ENCODE data around the gene ENO3.
"Not testable (repeated sequence)": the region's sequence is repeated elsewhere in the genome, so short reads cannot be mapped to it uniquely, and the experiment has no call there.

Gene ENO3

DNA sequence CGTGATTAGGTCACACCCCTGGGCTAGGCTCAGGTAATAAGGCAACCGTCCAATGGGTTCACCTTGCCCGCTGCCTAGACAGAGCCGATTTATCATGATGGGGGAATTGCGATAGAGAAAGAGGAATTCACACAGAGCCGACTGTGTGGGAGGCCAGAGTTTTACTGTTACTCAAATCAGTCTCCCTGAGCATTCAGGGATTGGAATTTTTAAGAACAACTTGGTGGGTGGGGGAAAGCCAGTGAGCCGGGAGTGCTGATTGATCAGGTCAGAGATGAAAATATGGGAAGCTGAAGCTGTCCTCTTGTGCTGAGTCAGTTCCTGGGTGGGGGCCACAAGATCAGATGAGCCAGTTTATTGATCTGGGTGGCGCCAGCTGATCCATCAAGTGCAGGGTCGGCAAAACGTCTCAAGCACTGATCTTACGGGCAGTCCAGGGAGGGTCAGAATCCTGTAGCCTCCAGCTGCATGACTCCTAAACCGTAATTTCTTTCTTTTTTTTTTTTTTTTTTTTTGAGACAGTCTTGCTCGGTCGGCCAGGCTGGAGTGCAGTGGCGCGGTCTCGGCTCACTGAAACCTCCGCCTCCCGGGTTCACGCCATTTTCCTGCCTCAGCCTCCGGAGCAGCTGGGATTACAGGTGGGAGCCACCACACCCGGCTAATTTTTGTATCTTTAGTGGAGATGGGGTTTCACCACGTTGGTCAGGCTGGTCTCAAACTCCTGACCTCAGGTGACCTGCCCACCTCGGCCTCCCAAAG lies 24.2 kb upstream of the ENO3 start:
- not testable (repeated sequence) for H3K27me3 Mint-ChIP-seq; H3K4me3 Mint-ChIP-seq; H3K27ac Mint-ChIP-seq; ATAC-seq (replicated peaks); H3K4me1 Mint-ChIP-seq (ENCODE audit: low read depth in 2 of 2); H3K9me3 Mint-ChIP-seq; H3K36me3 Mint-ChIP-seq (ENCODE audit: insufficient read depth); DNase-seq

DNA sequence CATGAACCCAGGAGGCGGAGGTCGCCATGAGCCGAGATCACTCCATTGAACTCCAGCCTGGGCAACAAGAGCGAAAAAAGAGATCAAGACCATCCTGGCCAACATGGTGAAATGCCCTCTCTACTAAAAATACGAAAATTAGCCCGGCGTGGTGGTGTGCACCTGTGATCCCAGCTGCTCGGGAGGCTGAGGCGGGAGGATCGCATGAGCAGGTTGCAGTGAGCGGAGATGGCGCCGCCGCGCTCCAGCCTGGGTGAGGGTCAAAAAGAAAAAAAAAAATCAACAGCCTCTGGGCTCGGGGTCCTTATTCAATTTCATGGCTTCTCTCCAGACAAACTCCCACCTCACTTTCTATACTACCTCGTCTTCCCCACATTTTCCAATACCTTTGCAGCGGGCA lies 22.0 kb upstream of the ENO3 start:
- H3K4me1 Mint-ChIP-seq (ENCODE audit: low read depth in 2 of 2) = peaks cover 9 to 13% of the 10 kb centered on the region in 2 donors
- peaks cover 2% of the 10 kb centered on the region for H3K36me3 Mint-ChIP-seq (ENCODE audit: insufficient read depth)
- ATAC-seq (replicated peaks) (no peak), DNase-seq (no peak)
- H3K27me3 Mint-ChIP-seq = no peaks in the 10 kb centered on the region
- H3K9me3 Mint-ChIP-seq = no peaks in the 10 kb centered on the region
- no peak overlapping the region for H3K4me3 Mint-ChIP-seq
- peak overlapping the region in 1 of 2 donors; percentile 24 for H3K27ac Mint-ChIP-seq

DNA sequence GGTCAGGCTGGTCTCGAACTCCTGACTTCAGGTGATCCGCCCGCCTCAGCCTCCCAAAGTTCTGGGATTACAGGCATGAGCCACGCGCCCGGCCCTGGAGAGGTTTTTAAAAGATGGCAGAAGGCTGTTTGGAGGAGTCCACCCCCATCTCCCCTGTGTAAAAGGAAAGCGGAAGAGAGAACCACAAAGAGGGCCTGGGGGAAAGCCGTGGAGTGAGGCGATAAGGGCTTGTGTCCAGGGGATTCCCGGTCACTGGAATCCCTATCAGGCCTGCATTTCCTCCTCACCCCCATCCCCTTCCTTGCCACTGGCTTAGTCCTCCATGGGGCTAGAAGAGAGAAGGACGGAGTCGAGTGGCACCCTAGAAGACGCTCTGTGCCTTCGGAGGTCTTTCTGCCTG lies 19.0 kb upstream of the ENO3 start, which contains the start of gene GP1BA:
GP1BA (plus strand) TSS at position 315 of the 400 bp plus-strand sequence. CDS start 328 bp downstream, outside the sequence.
- ATAC-seq (replicated peaks) (no peak), DNase-seq (no peak)
- Mint-ChIP-seq H3K27me3 (no peaks in the 10 kb centered on the region), H3K4me1 (ENCODE audit: low read depth in 2 of 2) (peaks cover 24 to 26% of the 10 kb centered on the region in 2 donors), H3K27ac (no peak within 1 kb of the TSS), H3K4me3 (no peak within 1 kb of the TSS), H3K36me3 (ENCODE audit: insufficient read depth) (peaks cover 8% of the 10 kb centered on the region), H3K9me3 (no peaks in the 10 kb centered on the region)

DNA sequence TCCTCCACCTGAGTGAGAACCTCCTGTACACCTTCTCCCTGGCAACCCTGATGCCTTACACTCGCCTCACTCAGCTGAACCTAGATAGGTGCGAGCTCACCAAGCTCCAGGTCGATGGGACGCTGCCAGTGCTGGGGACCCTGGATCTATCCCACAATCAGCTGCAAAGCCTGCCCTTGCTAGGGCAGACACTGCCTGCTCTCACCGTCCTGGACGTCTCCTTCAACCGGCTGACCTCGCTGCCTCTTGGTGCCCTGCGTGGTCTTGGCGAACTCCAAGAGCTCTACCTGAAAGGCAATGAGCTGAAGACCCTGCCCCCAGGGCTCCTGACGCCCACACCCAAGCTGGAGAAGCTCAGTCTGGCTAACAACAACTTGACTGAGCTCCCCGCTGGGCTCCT lies 18.2 kb upstream of the ENO3 start:
- Mint-ChIP-seq H3K36me3 (ENCODE audit: insufficient read depth) (peaks cover 12% of the 10 kb centered on the region), H3K4me3 (no peak overlapping the region), H3K4me1 (ENCODE audit: low read depth in 2 of 2) (peaks cover 24 to 26% of the 10 kb centered on the region in 2 donors), H3K27ac (no peak overlapping the region), H3K9me3 (no peaks in the 10 kb centered on the region), H3K27me3 (no peaks in the 10 kb centered on the region)
- ATAC-seq (replicated peaks) = no peak
- no peak for DNase-seq

DNA sequence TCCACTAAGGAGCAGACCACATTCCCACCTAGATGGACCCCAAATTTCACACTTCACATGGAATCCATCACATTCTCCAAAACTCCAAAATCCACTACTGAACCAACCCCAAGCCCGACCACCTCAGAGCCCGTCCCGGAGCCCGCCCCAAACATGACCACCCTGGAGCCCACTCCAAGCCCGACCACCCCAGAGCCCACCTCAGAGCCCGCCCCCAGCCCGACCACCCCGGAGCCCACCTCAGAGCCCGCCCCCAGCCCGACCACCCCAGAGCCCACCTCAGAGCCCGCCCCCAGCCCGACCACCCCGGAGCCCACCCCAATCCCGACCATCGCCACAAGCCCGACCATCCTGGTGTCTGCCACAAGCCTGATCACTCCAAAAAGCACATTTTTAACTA lies 17.3 kb upstream of the ENO3 start:
- H3K9me3 Mint-ChIP-seq = no peaks in the 10 kb centered on the region
- H3K36me3 Mint-ChIP-seq (ENCODE audit: insufficient read depth) = peaks cover 20% of the 10 kb centered on the region
- no peak for DNase-seq
- no peaks in the 10 kb centered on the region for H3K27me3 Mint-ChIP-seq
- peak overlapping the region; percentile 79 to 92 for H3K27ac Mint-ChIP-seq
- peak overlapping the region; percentile 54 to 71 for H3K4me3 Mint-ChIP-seq
- peaks cover 29 to 32% of the 10 kb centered on the region in 2 donors for H3K4me1 Mint-ChIP-seq (ENCODE audit: low read depth in 2 of 2)
- ATAC-seq (replicated peaks) = no peak

DNA sequence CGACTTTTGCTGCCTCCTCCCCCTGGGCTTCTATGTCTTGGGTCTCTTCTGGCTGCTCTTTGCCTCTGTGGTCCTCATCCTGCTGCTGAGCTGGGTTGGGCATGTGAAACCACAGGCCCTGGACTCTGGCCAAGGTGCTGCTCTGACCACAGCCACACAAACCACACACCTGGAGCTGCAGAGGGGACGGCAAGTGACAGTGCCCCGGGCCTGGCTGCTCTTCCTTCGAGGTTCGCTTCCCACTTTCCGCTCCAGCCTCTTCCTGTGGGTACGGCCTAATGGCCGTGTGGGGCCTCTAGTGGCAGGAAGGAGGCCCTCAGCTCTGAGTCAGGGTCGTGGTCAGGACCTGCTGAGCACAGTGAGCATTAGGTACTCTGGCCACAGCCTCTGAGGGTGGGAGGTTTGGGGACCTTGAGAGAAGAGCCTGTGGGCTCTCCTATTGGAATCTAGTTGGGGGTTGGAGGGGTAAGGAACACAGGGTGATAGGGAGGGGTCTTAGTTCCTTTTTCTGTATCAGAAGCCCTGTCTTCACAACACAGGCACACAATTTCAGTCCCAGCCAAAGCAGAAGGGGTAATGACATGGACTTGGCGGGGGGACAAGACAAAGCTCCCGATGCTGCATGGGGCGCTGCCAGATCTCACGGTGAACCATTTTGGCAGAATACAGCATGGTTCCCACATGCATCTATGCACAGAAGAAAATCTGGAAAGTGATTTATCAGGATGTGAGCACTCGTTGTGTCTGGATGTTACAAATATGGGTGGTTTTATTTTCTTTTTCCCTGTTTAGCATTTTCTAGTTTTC lies 16.5 kb upstream of the ENO3 start:
- Mint-ChIP-seq H3K27me3 (no peaks in the 10 kb centered on the region), H3K4me3 (peak overlapping the region; percentile 54 to 71), H3K36me3 (ENCODE audit: insufficient read depth) (peaks cover 20% of the 10 kb centered on the region), H3K9me3 (no peaks in the 10 kb centered on the region), H3K27ac (peak overlapping the region; percentile 79 to 92), H3K4me1 (ENCODE audit: low read depth in 2 of 2) (peaks cover 36 to 38% of the 10 kb centered on the region in 2 donors)
- peak; percentile 67 for ATAC-seq (replicated peaks)
- DNase-seq = no peak

DNA sequence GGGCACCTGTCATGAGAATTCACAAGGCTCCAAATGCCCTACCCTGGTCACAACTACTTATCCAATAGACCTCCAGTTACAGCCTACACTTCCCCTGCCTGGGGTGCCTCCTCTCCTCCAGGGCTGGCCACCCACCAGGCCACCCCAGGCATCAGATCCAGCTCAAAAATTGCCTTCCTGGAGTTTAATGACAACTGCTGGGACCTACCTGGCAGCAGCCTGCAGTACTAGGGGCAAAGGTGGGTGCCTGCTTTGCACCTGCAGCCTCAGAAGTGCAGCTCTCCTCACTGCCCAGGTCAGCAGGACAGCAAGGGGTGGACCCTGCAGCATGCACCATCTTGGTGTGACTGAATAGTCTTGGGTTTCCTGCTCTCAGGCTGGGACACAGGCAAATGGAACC lies 15.3 kb upstream of the ENO3 start:
- H3K4me1 Mint-ChIP-seq (ENCODE audit: low read depth in 2 of 2) = peaks cover 38% of the 10 kb centered on the region in 2 donors
- H3K9me3 Mint-ChIP-seq = no peaks in the 10 kb centered on the region

DNA sequence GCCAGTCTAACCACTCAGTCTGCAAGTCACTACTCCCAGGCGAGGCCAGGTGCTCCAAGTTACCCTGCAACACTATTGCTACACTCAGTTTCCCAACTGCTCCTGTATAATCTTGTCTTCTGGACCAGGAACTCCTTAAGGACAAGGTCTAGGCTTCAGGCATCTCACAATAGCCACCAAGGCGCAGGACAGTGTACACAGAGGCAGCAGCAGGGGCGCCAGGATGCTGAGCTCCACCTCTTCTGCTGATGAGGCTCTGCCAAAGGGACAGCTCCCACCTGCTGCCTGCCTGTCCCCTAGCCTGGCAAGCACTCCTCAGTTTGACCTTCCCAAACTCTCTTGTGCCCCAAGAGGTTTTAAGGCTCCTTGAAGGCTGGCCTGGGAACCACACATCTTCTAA lies 14.5 kb upstream of the ENO3 start:
- Mint-ChIP-seq H3K4me3 (no peak overlapping the region), H3K36me3 (ENCODE audit: insufficient read depth) (peaks cover 35% of the 10 kb centered on the region), H3K27me3 (no peaks in the 10 kb centered on the region), H3K9me3 (no peaks in the 10 kb centered on the region), H3K27ac (peak overlapping the region; percentile 70 to 76), H3K4me1 (ENCODE audit: low read depth in 2 of 2) (peaks cover 46% of the 10 kb centered on the region in 2 donors)
- ATAC-seq (replicated peaks) (no peak), DNase-seq (no peak)

More for the DNA sequence above, 15.3 kb upstream of the ENO3 start:
- ATAC-seq (replicated peaks) (no peak), DNase-seq (no peak)
- Mint-ChIP-seq H3K27ac (peak overlapping the region; percentile 70 to 76), H3K27me3 (no peaks in the 10 kb centered on the region), H3K4me3 (no peak overlapping the region), H3K36me3 (ENCODE audit: insufficient read depth) (peaks cover 27% of the 10 kb centered on the region)

DNA sequence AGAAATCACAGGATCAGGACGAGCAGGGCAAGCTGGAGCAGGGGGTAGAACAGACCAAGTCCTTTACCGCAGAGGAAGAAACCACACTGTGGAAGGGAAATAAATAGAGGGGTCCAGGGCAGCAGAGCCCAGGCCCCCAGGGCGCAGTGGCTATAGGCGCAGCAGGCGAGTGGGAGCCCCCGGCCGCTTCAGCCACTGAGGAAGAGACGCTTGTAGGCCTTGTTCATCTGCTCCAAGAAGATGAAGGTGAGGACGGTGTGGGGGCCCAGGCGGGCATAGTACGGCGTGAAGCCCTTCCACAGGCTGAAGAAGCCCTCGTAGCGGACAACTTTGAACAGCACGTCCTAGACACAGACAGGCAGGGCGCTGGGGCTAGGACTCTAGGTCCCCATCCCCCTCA lies 13.4 kb upstream of the ENO3 start:
- H3K4me1 Mint-ChIP-seq (ENCODE audit: low read depth in 2 of 2) = peaks cover 56 to 57% of the 10 kb centered on the region in 2 donors
- peaks cover 38% of the 10 kb centered on the region for H3K36me3 Mint-ChIP-seq (ENCODE audit: insufficient read depth)
- H3K9me3 Mint-ChIP-seq = no peaks in the 10 kb centered on the region
- no peak for DNase-seq
- peak overlapping the region in 1 of 2 donors; percentile 94 for H3K4me3 Mint-ChIP-seq
- H3K27ac Mint-ChIP-seq = no peak overlapping the region
- H3K27me3 Mint-ChIP-seq = no peaks in the 10 kb centered on the region
- ATAC-seq (replicated peaks) = no peak

DNA sequence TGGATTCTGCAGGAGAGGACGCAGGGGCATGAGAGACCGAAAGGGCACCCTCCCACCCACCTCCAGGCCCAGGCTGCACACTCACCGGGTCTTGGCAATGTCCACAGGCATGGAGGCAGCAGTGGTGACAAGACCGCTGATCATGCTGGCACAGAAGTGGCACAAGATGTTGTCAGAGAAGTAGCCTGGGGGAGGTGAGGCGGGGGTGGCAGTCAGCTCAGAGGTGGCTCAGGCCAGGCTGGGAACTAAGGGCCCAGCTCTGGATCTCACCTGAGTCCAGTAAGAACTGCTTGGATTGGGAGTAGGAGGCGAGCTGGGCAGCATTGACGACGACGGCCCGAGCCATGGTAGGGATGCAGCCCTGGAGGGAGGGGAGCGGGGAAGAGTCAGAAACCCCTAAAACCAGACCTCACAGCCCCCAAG lies 12.8 kb upstream of the ENO3 start:
- H3K4me3 Mint-ChIP-seq = peak overlapping the region; percentile 94
- H3K27ac Mint-ChIP-seq = peak overlapping the region in 1 of 2 donors; percentile 93
- peaks cover 57 to 58% of the 10 kb centered on the region in 2 donors for H3K4me1 Mint-ChIP-seq (ENCODE audit: low read depth in 2 of 2)
- H3K9me3 Mint-ChIP-seq = no peaks in the 10 kb centered on the region
- ATAC-seq (replicated peaks) (no peak), DNase-seq (no peak)
- no peaks in the 10 kb centered on the region for H3K27me3 Mint-ChIP-seq
- peaks cover 41% of the 10 kb centered on the region for H3K36me3 Mint-ChIP-seq (ENCODE audit: insufficient read depth)

DNA sequence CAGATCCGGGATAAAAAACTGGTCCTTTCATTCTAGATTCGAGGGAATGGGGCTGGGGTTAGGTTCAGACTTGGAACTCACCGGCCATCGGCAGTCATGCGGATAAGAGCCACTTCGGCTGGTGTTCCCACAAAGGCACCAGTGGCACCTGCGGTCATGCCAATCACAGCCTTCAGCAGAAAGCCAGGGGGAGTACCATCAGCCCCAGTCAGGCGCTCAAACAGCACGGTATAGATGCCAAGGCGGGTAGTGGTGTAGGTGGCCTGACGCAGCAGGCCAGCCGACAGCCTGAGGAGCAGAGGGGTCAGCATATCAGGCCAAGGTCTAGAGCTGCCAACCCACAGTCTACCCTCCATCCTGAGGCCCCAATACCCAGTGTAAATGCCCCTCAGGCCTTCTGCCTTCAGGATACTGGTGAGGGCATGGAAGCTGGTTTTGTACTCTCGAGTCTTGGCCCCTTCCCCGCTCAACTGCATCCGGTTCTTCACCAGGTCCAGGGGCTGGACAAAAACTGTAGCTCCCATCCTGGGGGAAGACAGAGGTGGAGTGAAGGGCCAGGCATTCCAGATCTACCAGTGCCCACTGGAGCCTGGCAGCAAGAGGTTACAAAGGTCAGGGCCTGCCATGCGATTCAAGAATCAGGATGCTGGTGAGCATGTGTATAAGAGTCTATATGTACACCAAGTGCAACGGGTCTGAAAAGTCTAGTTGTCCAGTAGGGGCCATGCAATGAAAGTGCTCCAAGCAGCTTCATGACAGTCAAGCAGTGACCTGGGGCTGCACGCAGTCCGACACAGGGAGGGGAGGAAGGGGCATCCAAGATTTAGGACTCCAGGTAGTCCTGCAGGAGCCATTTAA lies 12.0 kb upstream of the ENO3 start:
- H3K9me3 Mint-ChIP-seq = no peaks in the 10 kb centered on the region
- ATAC-seq (replicated peaks) (no peak), DNase-seq (no peak)
- H3K27ac Mint-ChIP-seq = peak overlapping the region; percentile 93
- no peaks in the 10 kb centered on the region for H3K27me3 Mint-ChIP-seq
- peak overlapping the region; percentile 94 for H3K4me3 Mint-ChIP-seq
- H3K4me1 Mint-ChIP-seq (ENCODE audit: low read depth in 2 of 2) = peaks cover 54 to 55% of the 10 kb centered on the region in 2 donors
- H3K36me3 Mint-ChIP-seq (ENCODE audit: insufficient read depth) = peaks cover 48% of the 10 kb centered on the region

DNA sequence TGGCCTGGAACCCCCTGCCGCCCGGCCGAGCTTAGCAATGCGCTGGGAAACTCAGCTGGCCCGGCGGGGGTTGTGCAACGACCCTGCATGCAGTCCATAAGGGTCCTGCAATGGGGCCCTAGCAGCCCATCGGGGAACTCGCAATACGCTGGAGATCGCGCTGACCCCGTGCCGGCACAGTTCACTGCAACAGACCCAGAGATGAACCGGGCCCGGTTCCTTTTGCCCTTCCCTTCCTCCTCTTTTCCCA lies 11.4 kb upstream of the ENO3 start:
- H3K36me3 Mint-ChIP-seq (ENCODE audit: insufficient read depth) = peaks cover 46% of the 10 kb centered on the region
- H3K27me3 Mint-ChIP-seq = no peaks in the 10 kb centered on the region
- H3K4me3 Mint-ChIP-seq = peak overlapping the region; percentile 94
- ATAC-seq (replicated peaks) (peak; percentile 1), DNase-seq (no peak)
- H3K27ac Mint-ChIP-seq = peak overlapping the region; percentile 93
- peaks cover 54 to 55% of the 10 kb centered on the region in 2 donors for H3K4me1 Mint-ChIP-seq (ENCODE audit: low read depth in 2 of 2)
- no peaks in the 10 kb centered on the region for H3K9me3 Mint-ChIP-seq

DNA sequence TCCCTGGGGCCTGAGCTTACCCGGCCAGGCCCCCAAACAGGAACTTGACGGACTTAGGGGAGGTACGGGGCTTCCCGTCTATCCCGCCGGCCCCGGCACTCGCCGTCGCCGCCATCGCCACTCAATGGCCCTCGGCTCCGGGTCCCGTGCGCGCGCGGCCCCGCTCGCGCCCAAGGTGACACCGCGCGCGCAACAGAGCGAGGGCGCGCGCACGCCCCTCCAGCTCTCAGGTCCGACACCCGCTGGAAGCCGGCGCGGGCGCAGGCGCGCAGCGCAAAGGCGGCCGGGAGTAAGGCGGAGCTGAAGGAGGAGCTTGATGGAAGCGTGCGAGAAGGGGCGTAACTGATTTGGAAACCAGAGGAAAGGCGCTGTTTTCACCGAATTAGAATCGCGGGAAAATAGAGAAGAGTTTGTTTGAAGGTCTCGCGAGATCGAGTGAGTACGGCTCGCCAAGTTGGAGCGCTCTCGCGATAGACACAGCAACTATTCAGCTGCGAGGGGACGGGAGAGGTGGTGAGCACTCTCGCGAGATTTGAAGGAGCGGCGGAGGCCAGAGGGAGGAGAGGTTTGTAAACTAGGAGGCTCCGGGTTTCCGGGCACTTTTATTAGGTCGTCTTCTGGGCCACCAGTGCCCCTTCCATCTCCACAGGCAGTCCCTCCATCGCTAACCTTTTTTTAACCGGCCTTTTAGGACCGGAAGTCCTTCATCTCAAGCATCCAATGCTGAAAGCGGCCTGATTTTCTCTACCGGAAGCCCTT lies 10.9 kb upstream of the ENO3 start, which contains the start of the genes RNF167 and SLC25A11:
RNF167 (plus strand) TSS at position 473 of the 759 bp plus-strand sequence. CDS start 642 bp downstream, outside the sequence.
SLC25A11 (minus strand) TSS at position 251 of the 759 bp plus-strand sequence; CDS start at position 115, 136 bp downstream.
- DNase-seq (peak; percentile 93 to 98 (median 95)), ATAC-seq (replicated peaks) (peak; percentile 84)
- no peaks in the 10 kb centered on the region for H3K27me3 Mint-ChIP-seq
- H3K9me3 Mint-ChIP-seq = no peaks in the 10 kb centered on the region
- peaks cover 51% of the 10 kb centered on the region for H3K36me3 Mint-ChIP-seq (ENCODE audit: insufficient read depth)
- H3K27ac Mint-ChIP-seq = peak within 1 kb of the TSS; percentile 93
- peak within 1 kb of the TSS; percentile 94 for H3K4me3 Mint-ChIP-seq
- H3K4me1 Mint-ChIP-seq (ENCODE audit: low read depth in 2 of 2) = peaks cover 57 to 58% of the 10 kb centered on the region in 2 donors
